Measurements from ENCODE around the gene SRCAP. TPM values are rescaled to one million over a fixed set of nuclear protein-coding genes. Genes with fewer than 3 reads are reported as not detected.

Gene SRCAP
- total RNA-seq: 10 to 100 TPM; 32.9 to 57.7 (median 50.7) TPM

GRCh38 chr16:30698816-30699614 lies at the start of gene SRCAP:
Gene SRCAP (plus strand): TSS chr16:30699171. CDS start chr16:30700825, 1,654 bp downstream.
- WGBS, 2 donors: 2% methylated on average over 16 to 29 of the region's 57 CpGs
- intact Hi-C loops (cut with DNase I): loop anchor here (5.0 kb wide), 2 partner anchors 37 to 117 kb away; no protein-coding TSS in a partner anchor
- H3K4me3 ChIP-seq (replicated peaks in 1 of 3): peak within 1 kb of the TSS; percentile 100
- H3K27me3 ChIP-seq: no peaks in the 10 kb centered on the region
- peaks cover 22 to 34% of the 10 kb centered on the region in 2 donors for H3K36me3 ChIP-seq
- peak within 1 kb of the TSS; percentile 99 for H3K27ac ChIP-seq
- DNase-seq: peak; percentile 71 to 81
- TF ChIP-seq POLR2A (IDR thresholded peaks at IDR 0.05) (peak in 1 of 2 donors; percentile 65), CTCF (IDR thresholded peaks at IDR 0.05) (no peak)
- H3K4me1 ChIP-seq: peaks cover 16 to 20% of the 10 kb centered on the region in 2 donors
- no peaks in the 10 kb centered on the region for H3K9me3 ChIP-seq

GRCh38 chr16:30649725-30650368 lies 49.1 kb upstream of the SRCAP start:
- peak overlapping the region; percentile 16 to 53 (median 39) for H3K4me3 ChIP-seq (replicated peaks in 1 of 3)
- no peak for TF ChIP-seq CTCF (IDR thresholded peaks at IDR 0.05)
- TF ChIP-seq POLR2A (IDR thresholded peaks at IDR 0.05): no peak
- peak overlapping the region; percentile 75 to 94 (median 88) for H3K27ac ChIP-seq
- peaks cover 18 to 21% of the 10 kb centered on the region in 2 donors for H3K36me3 ChIP-seq
- DNase-seq: peak in 1 of 2 donors; percentile 16
- H3K4me1 ChIP-seq: peaks cover 14% of the 10 kb centered on the region in 2 donors
- intact Hi-C loops (cut with DNase I): no loop called here
- 13 to 23% methylated on average over 18 to 21 of the region's 22 CpGs for WGBS, 2 donors
- H3K27me3 ChIP-seq: no peaks in the 10 kb centered on the region
- H3K9me3 ChIP-seq: no peaks in the 10 kb centered on the region

- no peaks in the 10 kb centered on the region for H3K27me3 ChIP-seq
- DNase-seq: peak; percentile 100
- no peaks in the 10 kb centered on the region for H3K9me3 ChIP-seq
- peak within 1 kb of the TSS; percentile 65 to 84 (median 76) for H3K4me3 ChIP-seq (replicated peaks in 1 of 3)
- TF ChIP-seq CTCF (IDR thresholded peaks at IDR 0.05): peak in 4 of 6 experiments; percentile 21 to 51 (median 38)
- TF ChIP-seq POLR2A (IDR thresholded peaks at IDR 0.05): peak in 1 of 2 donors; percentile 55
- peaks cover 14% of the 10 kb centered on the region in 2 donors for H3K4me1 ChIP-seq
- intact Hi-C loops (cut with DNase I): no loop called here
- 1% methylated on average over 38 to 46 of the region's 53 CpGs for WGBS, 2 donors
- H3K27ac ChIP-seq: peak within 1 kb of the TSS; percentile 88 to 94 (median 90)
- H3K36me3 ChIP-seq: peaks cover 25 to 28% of the 10 kb centered on the region in 2 donors
These were observed 48.4 kb upstream of the SRCAP start, which contains the start of gene PRR14 for GRCh38 chr16:30650369-30651123. Gene PRR14 (plus strand): TSS chr16:30650960. CDS start chr16:30651646, 686 bp downstream.

- peaks cover 31 to 34% of the 10 kb centered on the region in 2 donors for H3K36me3 ChIP-seq
- peak; percentile 67 to 71 for DNase-seq
- H3K27ac ChIP-seq: peak overlapping the region; percentile 88 to 94 (median 90)
- no peaks in the 10 kb centered on the region for H3K9me3 ChIP-seq
- TF ChIP-seq CTCF (IDR thresholded peaks at IDR 0.05) (peak; percentile 23 to 72 (median 44)), POLR2A (IDR thresholded peaks at IDR 0.05) (no peak)
- intact Hi-C loops (cut with DNase I): no loop called here
- H3K4me1 ChIP-seq: peaks cover 14% of the 10 kb centered on the region in 2 donors
- peak overlapping the region; percentile 65 to 84 (median 76) for H3K4me3 ChIP-seq (replicated peaks in 1 of 3)
- WGBS, 2 donors: 0 to 2% methylated on average over 18 to 41 of the region's 71 CpGs
- H3K27me3 ChIP-seq: no peaks in the 10 kb centered on the region
These were observed 47.6 kb upstream of the SRCAP start for GRCh38 chr16:30651124-30652004.
